ENCODE measurements around the gene EVX2. TPM values are rescaled to one million over a fixed set of nuclear protein-coding genes. Genes with fewer than 3 reads are reported as not detected.

EVX2 gene
- polyA plus RNA-seq, 1 experiment = not detected

GRCh38 chr2:176039375-176039774, 44.4 kb downstream of the EVX2 start:
- POLR2A ChIA-PET = no interaction called here
- no peaks in the 10 kb centered on the region for H3K9me3 ChIP-seq (ENCODE audit: control insufficient read depth, insufficient read depth, low read length)
- H3K27me3 ChIP-seq (ENCODE audit: control insufficient read depth, insufficient read depth, low read length) = no peaks in the 10 kb centered on the region
- DNase-seq (ENCODE audit: low read depth, low spot score) = no peak
- no peak for TF ChIP-seq CTCF (IDR thresholded peaks at IDR 0.05; ENCODE audit: low read depth, low read length)
- CTCF ChIA-PET = no interaction called here
- H3K27ac ChIP-seq (ENCODE audit: low read depth, low read length) = no peak overlapping the region
- H3K4me3 ChIP-seq (ENCODE audit: low read depth, low read length) = no peak overlapping the region

- ChIA-PET POLR2A (no interaction called here), CTCF (interaction anchor here (1.7 kb wide), 1 partner anchor 59 kb away, joined by 3 read pairs; no protein-coding TSS in a partner anchor)
- Histone ChIP-seq H3K27me3 (ENCODE audit: control insufficient read depth, insufficient read depth, low read length) (no peaks in the 10 kb centered on the region), H3K27ac (ENCODE audit: low read depth, low read length) (no peak overlapping the region), H3K9me3 (ENCODE audit: control insufficient read depth, insufficient read depth, low read length) (no peaks in the 10 kb centered on the region), H3K4me3 (ENCODE audit: low read depth, low read length) (no peak overlapping the region)
- DNase-seq (ENCODE audit: low read depth, low spot score) = no peak
- no peak for TF ChIP-seq CTCF (IDR thresholded peaks at IDR 0.05; ENCODE audit: low read depth, low read length)
Measured at GRCh38 chr2:176038694-176039093, 45.1 kb downstream of the EVX2 start.

GRCh38 chr2:176035013-176035691, 48.6 kb downstream of the EVX2 start:
- TF ChIP-seq CTCF (IDR thresholded peaks at IDR 0.05; ENCODE audit: low read depth, low read length) = no peak
- no peaks in the 10 kb centered on the region for H3K27me3 ChIP-seq (ENCODE audit: control insufficient read depth, insufficient read depth, low read length)
- ChIA-PET CTCF (no interaction called here), POLR2A (no interaction called here)
- no peaks in the 10 kb centered on the region for H3K9me3 ChIP-seq (ENCODE audit: control insufficient read depth, insufficient read depth, low read length)
- no peak overlapping the region for H3K4me3 ChIP-seq (ENCODE audit: low read depth, low read length)
- H3K27ac ChIP-seq (ENCODE audit: low read depth, low read length) = no peak overlapping the region
- no peak for DNase-seq (ENCODE audit: low read depth, low spot score)

- no peaks in the 10 kb centered on the region for H3K27me3 ChIP-seq (ENCODE audit: control insufficient read depth, insufficient read depth, low read length)
- no peak for TF ChIP-seq CTCF (IDR thresholded peaks at IDR 0.05; ENCODE audit: low read depth, low read length)
- ChIA-PET POLR2A (no interaction called here), CTCF (interaction anchor here (2.4 kb wide), 1 partner anchor 337 kb away, joined by 7 read pairs; no protein-coding TSS in a partner anchor)
- no peaks in the 10 kb centered on the region for H3K9me3 ChIP-seq (ENCODE audit: control insufficient read depth, insufficient read depth, low read length)
- no peak overlapping the region for H3K27ac ChIP-seq (ENCODE audit: low read depth, low read length)
- H3K4me3 ChIP-seq (ENCODE audit: low read depth, low read length) = no peak overlapping the region
- DNase-seq (ENCODE audit: low read depth, low spot score) = no peak
Measured at GRCh38 chr2:176027806-176028205, 56.0 kb downstream of the EVX2 start.

Other genes with a start within 250 kb of the EVX2 start
- gene LNPK, start 81.7 kb downstream of the EVX2 start, polyA plus RNA-seq (2011; rRNA removed) = 21.6 and 29.8 TPM in 2 replicates
- gene HOXD13, start 8.8 kb upstream of the EVX2 start, polyA plus RNA-seq (2011; rRNA removed) = not detected in 2 replicates
- gene HOXD12, start 15.8 kb upstream of the EVX2 start, polyA plus RNA-seq (2011; rRNA removed) = not detected in 2 replicates
- not detected in 2 replicates for gene HOXD11, start 23.3 kb upstream of the EVX2 start, polyA plus RNA-seq (2011; rRNA removed)
- gene HOXD10, start 32.8 kb upstream of the EVX2 start, polyA plus RNA-seq (2011; rRNA removed) = not detected in 2 replicates
- gene HOXD9, start 38.8 kb upstream of the EVX2 start, polyA plus RNA-seq (2011; rRNA removed) = not detected in 2 replicates
- gene HOXD8, start 45.7 kb upstream of the EVX2 start, polyA plus RNA-seq (2011; rRNA removed) = not detected in 2 replicates
- not detected in 2 replicates for gene HOXD4, start 67.6 kb upstream of the EVX2 start, polyA plus RNA-seq (2011; rRNA removed)
- not detected in 2 replicates for gene HOXD3, start 73.3 kb upstream of the EVX2 start, polyA plus RNA-seq (2011; rRNA removed)
- not detected in 2 replicates for gene HOXD1, start 104.7 kb upstream of the EVX2 start, polyA plus RNA-seq (2011; rRNA removed)
- 35.2 and 47.4 TPM in 2 replicates for gene MTX2, start 185.5 kb upstream of the EVX2 start, polyA plus RNA-seq (2011; rRNA removed)